ENCODE data around the gene POLR3F.
"Not testable (repeated sequence)": the region's sequence is repeated elsewhere in the genome, so short reads cannot be mapped to it uniquely, and the experiment has no call there.

The POLR3F gene

DNA sequence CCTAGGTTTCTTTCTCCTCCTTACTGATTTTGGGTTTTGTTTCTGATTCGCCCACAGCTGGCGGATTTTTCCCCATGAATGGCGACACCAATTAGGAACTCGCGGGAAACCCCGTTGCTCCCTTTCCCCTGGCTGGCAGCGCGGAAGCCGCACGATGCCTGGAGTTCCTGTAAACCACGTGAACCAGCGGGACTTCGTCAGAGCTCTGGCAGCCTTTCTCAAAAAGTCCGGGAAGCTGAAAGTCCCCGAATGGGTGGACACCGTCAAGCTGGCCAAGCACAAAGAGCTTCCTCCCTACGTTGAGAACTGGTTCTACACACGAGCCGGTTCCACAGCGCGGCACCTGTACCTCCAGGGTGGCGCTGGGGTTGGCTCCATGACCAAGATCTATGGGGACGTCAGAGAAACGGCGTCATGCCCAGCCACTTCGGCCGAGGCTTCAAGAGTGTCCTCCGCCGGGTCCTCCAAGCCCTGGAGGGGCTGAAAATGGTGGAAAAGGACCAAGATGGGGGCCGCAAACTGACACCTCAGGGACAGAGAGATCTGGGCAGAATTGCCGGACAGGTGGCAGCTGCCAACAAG lies 37.4 kb downstream of the POLR3F start:
- no peak for DNase-seq (ENCODE audit: low read depth)

DNA sequence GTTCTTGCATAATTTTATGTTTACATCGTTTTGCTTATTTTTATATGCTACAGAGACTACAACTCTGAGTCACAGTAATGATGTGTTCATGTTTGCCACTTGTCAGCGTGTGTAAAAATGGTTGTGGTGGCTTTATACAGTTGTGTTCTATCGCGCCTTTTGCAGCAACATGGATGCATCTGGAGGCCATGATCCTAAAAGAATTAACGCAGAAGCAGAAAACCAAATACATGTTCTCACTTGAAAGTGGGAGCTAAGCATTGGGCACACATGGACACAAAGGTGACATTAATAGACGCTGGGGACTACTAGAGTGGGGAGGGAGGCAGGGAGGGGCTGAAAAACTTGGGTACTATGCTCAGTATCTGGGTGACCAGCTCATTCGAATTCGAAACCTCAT lies 39.6 kb downstream of the POLR3F start:
- DNase-seq (ENCODE audit: low read depth), result no peak

DNA sequence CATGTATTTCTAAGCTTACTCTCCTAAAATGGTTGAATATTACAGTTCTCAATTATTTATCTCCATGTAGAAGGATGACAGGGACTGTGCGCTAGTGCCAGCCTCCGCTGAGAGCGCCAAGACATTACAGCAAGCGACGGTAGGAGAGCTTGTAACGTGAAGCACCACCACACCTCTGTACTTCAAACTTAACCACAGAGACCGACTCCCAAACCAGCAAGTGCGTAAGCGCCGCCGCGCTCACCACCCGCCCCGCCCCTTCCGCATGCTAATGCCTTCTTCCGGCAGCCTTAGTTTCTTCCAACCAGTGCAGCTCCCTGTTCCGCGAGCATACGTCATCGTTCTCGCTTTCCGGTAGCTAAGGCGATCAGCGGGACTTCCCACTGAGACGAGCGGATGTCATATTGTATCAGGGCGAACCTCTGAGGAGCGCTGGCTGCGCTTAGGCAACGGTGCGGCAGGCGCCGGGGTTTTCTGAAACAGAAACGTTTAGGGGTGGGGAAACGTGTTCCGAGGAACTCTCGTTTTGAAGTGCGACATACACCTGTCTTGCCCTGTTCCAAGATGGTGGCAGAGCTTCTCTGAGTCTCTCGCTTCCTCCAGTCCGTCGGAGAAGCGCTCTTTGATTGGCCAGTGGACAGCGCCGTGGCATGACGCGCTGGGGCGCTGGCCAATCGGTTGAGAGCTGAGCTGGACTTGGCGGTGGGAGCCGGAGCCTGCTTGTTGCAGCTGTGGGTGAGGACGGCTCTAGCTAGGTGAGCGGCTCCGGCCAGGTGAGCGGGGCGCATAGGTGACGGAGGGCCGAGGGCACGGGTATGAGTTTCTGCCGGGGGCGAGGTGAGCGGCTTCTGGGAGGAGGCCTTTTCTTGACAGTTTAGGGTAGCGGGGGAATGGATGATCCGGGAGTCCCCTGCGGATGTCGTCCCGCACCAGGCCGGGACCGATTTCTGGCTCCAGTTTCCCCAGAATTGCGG lies 40.3 kb downstream of the POLR3F start, which contains the start of gene SEC23B:
TSS of gene SEC23B (plus strand) at position 723 of the 974 bp plus-strand sequence. CDS start 2,896 bp downstream, outside the sequence.
- peak; percentile 97 for DNase-seq (ENCODE audit: low read depth)

DNA sequence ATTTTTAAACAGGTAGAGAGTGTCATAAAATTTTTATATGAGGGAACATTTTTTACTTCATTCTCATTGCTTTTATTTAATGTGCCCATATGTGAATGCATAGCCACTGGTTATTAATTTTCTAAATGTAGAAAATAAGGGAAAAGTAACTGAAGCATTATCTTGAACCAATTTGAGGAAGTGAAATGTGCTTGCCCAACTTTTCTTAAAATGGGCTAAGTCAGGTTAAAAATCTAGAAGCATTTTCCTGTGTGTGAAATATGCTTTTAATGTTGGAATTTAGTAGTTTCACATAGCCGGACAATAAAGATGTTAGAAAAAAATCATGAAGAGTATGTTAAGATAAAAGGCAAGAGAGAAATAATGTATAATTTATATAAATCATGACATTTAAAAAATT lies 44.4 kb downstream of the POLR3F start:
- no peak for DNase-seq (ENCODE audit: low read depth)

- DNase-seq (ENCODE audit: low read depth), result no peak
Measured at GRCh38 chr20:18513208-18513607, 46.0 kb downstream of the POLR3F start.

DNA sequence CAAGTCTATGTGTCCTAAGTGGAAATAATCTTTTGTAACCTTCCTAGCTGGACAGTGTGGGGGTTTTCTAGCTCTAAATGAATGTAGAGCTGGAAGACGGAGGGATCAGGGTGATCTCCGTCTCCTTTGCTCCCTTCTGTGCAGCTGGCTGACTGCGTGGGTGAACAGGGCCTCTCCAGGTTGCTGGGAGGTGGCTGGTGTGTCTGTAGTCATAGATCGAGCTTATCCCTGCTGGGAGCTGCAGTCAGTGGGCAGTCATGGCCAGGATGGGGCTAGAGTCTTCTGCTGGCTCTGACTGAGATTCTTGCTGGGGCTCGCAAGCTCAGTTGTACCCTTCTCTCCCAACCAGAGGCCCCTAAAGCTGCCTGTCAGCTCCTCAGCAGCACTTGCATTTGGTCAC lies 46.9 kb downstream of the POLR3F start:
- DNase-seq (ENCODE audit: low read depth), result no peak

- DNase-seq (ENCODE audit: low read depth), result no peak
Measured at GRCh38 chr20:18515973-18516372, 48.8 kb downstream of the POLR3F start.

- not testable (repeated sequence) for DNase-seq (ENCODE audit: low read depth)
Measured at GRCh38 chr20:18522066-18522465, 54.9 kb downstream of the POLR3F start.

- no peak for DNase-seq (ENCODE audit: low read depth)
Measured at GRCh38 chr20:18523066-18523465, 55.9 kb downstream of the POLR3F start.

GRCh38 chr20:18524646-18525045 lies 57.5 kb downstream of the POLR3F start:
- DNase-seq (ENCODE audit: low read depth), result no peak

DNA sequence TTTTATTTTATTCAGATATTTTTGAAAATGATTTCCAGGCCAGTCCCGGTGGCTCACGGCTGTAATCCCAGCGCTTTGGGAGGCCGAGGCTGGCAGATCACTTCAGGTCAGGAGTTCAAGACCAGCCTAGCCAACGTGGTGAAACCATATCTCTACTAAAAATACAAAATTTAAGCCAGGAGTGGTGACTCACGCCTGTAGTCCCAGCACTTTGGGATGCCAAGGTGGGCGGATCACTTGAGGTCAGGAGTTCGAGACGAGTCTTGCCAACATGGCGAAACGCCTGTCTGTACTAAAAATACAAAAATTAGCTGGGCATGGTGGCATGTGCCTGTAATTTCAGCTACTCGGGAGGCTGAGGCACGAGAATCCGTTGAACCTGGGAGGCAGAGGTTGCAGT lies 59.6 kb downstream of the POLR3F start:
- DNase-seq (ENCODE audit: low read depth), result not testable (repeated sequence)

DNA sequence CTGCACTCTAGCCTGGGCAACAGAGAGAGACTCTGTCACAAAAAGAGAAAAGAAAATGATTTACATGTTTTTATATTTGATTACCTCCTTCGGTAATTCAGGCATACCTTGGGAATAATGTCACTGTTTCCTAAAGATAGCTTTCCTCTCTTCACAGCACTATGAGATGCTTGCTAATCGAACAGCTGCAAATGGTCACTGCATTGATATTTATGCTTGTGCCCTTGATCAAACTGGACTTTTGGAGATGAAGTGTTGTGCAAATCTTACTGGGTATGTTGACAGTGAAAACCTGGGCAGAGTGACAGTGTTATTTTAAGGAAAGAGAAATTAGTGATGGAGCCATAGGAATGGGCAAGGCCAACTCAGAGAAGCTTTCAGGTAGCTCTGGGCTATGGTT lies 60.1 kb downstream of the POLR3F start:
- no peak for DNase-seq (ENCODE audit: low read depth)

DNA sequence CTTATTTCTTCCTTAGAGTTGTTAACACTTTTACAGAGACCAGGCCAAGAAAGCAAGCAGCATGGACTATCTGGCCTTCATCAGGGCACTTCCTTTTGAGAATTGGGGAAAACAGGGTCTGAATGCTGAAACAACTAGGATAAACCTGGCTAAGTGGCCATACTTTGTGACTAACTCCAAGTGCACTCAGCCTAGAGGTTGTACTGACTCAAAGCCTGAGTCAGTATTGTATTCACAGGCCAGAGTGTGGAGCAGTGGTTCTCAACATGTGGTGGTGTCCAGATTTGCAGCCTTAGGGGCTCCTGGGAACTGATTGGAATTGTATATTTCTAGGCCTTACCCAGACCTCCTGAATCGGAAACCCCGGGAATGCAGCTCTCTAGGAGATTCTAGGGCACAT lies 60.6 kb downstream of the POLR3F start:
- DNase-seq (ENCODE audit: low read depth), result no peak

- DNase-seq (ENCODE audit: low read depth), result no peak
Measured at GRCh38 chr20:18529041-18529440, 61.9 kb downstream of the POLR3F start.

DNA sequence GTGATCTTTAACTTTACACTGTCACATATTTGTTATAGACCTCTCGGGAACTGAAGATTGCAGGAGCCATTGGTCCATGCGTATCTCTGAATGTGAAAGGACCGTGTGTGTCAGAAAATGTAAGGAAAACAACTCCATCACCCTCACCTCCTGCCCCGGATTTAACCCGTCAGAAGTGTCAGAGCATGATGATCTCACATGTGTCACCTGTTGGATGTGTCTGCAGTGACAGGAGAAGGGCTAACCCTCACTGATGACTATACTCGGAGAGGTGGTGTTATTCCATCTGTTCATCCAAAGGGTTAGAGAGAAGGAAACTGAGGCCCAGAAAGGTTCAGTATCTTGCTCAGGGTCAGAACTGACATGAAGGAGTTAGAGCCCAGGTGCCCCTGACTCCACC lies 65.4 kb downstream of the POLR3F start:
- no peak for DNase-seq (ENCODE audit: low read depth)

GRCh38 chr20:18533491-18533890 lies 66.3 kb downstream of the POLR3F start:
- DNase-seq (ENCODE audit: low read depth), result no peak

DNA sequence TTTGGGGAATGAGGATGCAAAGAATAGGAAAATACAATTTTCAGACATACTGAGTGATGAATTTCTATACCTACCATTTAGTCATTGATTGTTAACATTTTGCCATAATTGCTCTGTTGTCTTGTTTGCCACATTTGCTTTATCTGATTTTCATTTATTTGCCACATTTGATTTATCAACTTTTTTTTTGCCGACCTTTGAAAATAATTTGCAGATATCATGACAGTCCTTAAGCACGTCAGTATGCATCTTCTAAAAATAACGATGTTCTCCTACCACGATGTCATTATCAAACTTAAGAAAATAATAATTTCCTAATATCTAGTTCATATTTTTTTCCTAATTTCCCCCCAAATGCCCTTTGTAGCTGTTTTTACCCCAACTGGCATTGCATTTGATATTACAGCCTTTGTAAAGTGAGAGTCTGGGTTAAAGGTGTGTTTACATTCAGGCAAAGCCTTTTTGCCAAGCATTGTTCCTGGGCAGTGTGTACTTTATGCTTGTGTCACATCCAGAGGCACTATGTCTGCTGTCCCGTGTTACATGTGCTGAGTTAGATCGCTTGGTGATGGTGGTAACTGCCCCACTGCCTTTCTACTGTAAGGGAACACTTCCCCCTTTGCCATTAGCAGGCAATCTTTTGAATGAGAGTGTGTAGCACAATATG lies 66.9 kb downstream of the POLR3F start:
- no peak for DNase-seq (ENCODE audit: low read depth)
